GM21717 (cell line): ENCODE data around the gene MTHFD2L.
"Not testable (repeated sequence)": the region's sequence is repeated elsewhere in the genome, so short reads cannot be mapped to it uniquely, and the experiment has no call there.

ENCODE experiments used
- ATAC-seq: cut with Tn5 transposase; IDR thresholded peaks from one replicate; pipeline ENCODE4 v1.9.1; 2021; ENCODE audit warnings: mild to moderate bottlenecking, moderate library complexity; ENCODE audit not compliant: unreplicated experiment

Gene MTHFD2L

GRCh38 chr4:74328501-74328900 lies 170.6 kb downstream of the MTHFD2L start:
- no peak for ATAC-seq

- ATAC-seq = no peak
These were observed 171.4 kb downstream of the MTHFD2L start for GRCh38 chr4:74329307-74329706.

GRCh38 chr4:74330295-74330750 lies 172.4 kb downstream of the MTHFD2L start:
- ATAC-seq = no peak

GRCh38 chr4:74331252-74331651 lies 173.3 kb downstream of the MTHFD2L start:
- no peak for ATAC-seq

- ATAC-seq = no peak
These were observed 174.0 kb downstream of the MTHFD2L start for GRCh38 chr4:74331944-74332343.

- no peak for ATAC-seq
These were observed 176.7 kb downstream of the MTHFD2L start for GRCh38 chr4:74334636-74335035.

GRCh38 chr4:74335341-74336021 lies 177.6 kb downstream of the MTHFD2L start:
- peak; percentile 56 for ATAC-seq

GRCh38 chr4:74338792-74339333 lies 180.9 kb downstream of the MTHFD2L start:
- ATAC-seq = no peak

GRCh38 chr4:74339501-74339900 lies 181.6 kb downstream of the MTHFD2L start:
- no peak for ATAC-seq

GRCh38 chr4:74340421-74340820 lies 182.5 kb downstream of the MTHFD2L start:
- ATAC-seq = not testable (repeated sequence)

GRCh38 chr4:74344031-74344430 lies 186.1 kb downstream of the MTHFD2L start:
- ATAC-seq = no peak
